Suprapubic skin (tissue), 4 donors: ENCODE data around the gene TECPR1.

Experiments used
- CTCF ChIP-seq, 2 donors: fragments of 200-600 bp in 1 of 2; fragments of 450-650 bp in 1 of 2; sonication (generic) in 1 of 2; IDR thresholded peaks; one replicate each; pipeline ENCODE4 v1.5.1; 2016 to 2019; ENCODE audit warnings: antibody characterized with exemption in 2 of 2, mild to moderate bottlenecking in 1 of 2, moderate library complexity in 1 of 2
- POLR2A ChIP-seq, 2 donors: fragments of 450-650 bp; IDR thresholded peaks; one replicate each; pipeline ENCODE4 v1.6.1; 2017; ENCODE audit warnings: antibody characterized with exemption in 2 of 2, mild to moderate bottlenecking in 2 of 2, moderate library complexity in 2 of 2
- POLR2AphosphoS5 ChIP-seq, 3 donors: sonication (generic); formaldehyde crosslinking; IDR thresholded peaks; one replicate each; pipeline ENCODE4 v1.6.1; 2017; ENCODE audit warnings: antibody characterized with exemption in 3 of 3

- no peak for TF ChIP-seq POLR2AphosphoS5 (IDR thresholded peaks at IDR 0.05)
- TF ChIP-seq POLR2A (IDR thresholded peaks at IDR 0.05), result no peak
- TF ChIP-seq CTCF (IDR thresholded peaks at IDR 0.05), result no peak
These were observed 19.8 kb downstream of the TECPR1 start for GRCh38 chr7:98232263-98232585.
